ENCODE data around the gene ITGB3. TPM values are rescaled to one million over a fixed set of nuclear protein-coding genes. Genes with fewer than 3 reads are reported as not detected.

ITGB3 gene
- total RNA-seq, 2 donors from 2014 or later = 0.39 TPM; not detected in 1

GRCh38 chr17:47242648-47243047 lies 11.0 kb upstream of the ITGB3 start:
- Mint-ChIP-seq H3K27ac (no peak overlapping the region), H3K4me1 (ENCODE audit: low read depth in 2 of 2) (peaks cover 13 to 15% of the 10 kb centered on the region in 2 donors), H3K27me3 (peaks cover 15 to 27% of the 10 kb centered on the region in 2 donors), H3K4me3 (no peak overlapping the region), H3K9me3 (no peaks in the 10 kb centered on the region), H3K36me3 (no peaks in the 10 kb centered on the region)
- no peak for DNase-seq (ENCODE audit: low spot score)
- ATAC-seq = no peak

GRCh38 chr17:47243737-47244598 lies 9.7 kb upstream of the ITGB3 start:
- Mint-ChIP-seq H3K4me1 (ENCODE audit: low read depth in 2 of 2) (peaks cover 13 to 15% of the 10 kb centered on the region in 2 donors), H3K9me3 (no peaks in the 10 kb centered on the region), H3K27ac (no peak overlapping the region), H3K4me3 (no peak overlapping the region), H3K27me3 (peaks cover 19 to 27% of the 10 kb centered on the region in 2 donors), H3K36me3 (no peaks in the 10 kb centered on the region)
- ATAC-seq = no peak
- no peak for DNase-seq (ENCODE audit: low spot score)

- DNase-seq (ENCODE audit: low spot score) = no peak
- no peak overlapping the region for H3K27ac Mint-ChIP-seq
- H3K36me3 Mint-ChIP-seq = no peaks in the 10 kb centered on the region
- peaks cover 19 to 27% of the 10 kb centered on the region in 2 donors for H3K27me3 Mint-ChIP-seq
- H3K4me1 Mint-ChIP-seq (ENCODE audit: low read depth in 2 of 2) = peaks cover 8 to 9% of the 10 kb centered on the region in 2 donors
- no peak overlapping the region for H3K4me3 Mint-ChIP-seq
- H3K9me3 Mint-ChIP-seq = no peaks in the 10 kb centered on the region
- ATAC-seq = no peak
Observed at GRCh38 chr17:47244697-47245096, 8.9 kb upstream of the ITGB3 start.

DNA sequence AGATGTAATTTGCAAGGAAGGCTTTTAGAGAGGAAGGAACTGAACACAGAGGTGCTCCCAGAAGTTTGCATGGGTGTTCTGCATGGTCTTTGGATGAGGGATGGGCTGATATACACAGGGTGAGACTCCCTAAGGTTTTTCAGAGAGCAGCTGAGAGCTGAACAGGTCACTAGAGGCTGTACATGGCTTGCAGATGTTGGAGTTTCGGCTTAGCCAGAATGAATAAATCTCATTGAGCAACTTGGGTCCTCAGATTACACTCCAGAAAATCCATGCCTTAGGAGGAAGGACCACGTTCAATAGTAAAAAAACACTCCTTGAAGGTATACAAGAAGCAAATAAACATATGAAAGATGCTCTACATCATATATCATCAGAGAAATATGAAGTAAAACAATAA lies 7.5 kb upstream of the ITGB3 start:
- Mint-ChIP-seq H3K27ac (no peak overlapping the region), H3K9me3 (no peaks in the 10 kb centered on the region), H3K36me3 (no peaks in the 10 kb centered on the region), H3K4me3 (no peak overlapping the region), H3K27me3 (peaks cover 21 to 33% of the 10 kb centered on the region in 2 donors), H3K4me1 (ENCODE audit: low read depth in 2 of 2) (no peaks in the 10 kb centered on the region)
- no peak for DNase-seq (ENCODE audit: low spot score)
- no peak for ATAC-seq

DNA sequence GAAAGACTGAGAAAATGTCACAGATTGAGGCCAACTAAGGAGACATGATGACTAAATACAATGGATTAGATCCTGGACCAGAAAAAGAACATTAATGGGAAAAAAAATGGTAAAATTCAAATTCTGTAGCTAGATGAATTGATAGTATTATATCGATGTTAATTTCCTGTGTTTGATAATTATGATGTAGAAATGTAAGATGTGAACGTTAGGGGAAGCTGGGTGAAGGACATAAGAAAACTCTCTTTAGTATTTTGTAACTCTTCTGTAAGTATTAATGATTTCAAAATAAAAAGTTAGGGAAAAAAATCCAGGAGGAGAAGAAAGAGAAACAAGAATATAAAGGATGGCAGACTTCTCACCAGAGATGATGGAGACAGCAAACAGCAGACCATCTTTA lies 2.8 kb upstream of the ITGB3 start:
- no peak overlapping the region for H3K27ac Mint-ChIP-seq
- DNase-seq (ENCODE audit: low spot score) = no peak
- no peaks in the 10 kb centered on the region for H3K36me3 Mint-ChIP-seq
- H3K9me3 Mint-ChIP-seq = no peaks in the 10 kb centered on the region
- H3K4me3 Mint-ChIP-seq = no peak overlapping the region
- peaks cover 34 to 39% of the 10 kb centered on the region in 2 donors for H3K27me3 Mint-ChIP-seq
- H3K4me1 Mint-ChIP-seq (ENCODE audit: low read depth in 2 of 2) = peaks cover 6 to 9% of the 10 kb centered on the region in 2 donors
- no peak for ATAC-seq

GRCh38 chr17:47251421-47251940 lies 2.1 kb upstream of the ITGB3 start:
- DNase-seq (ENCODE audit: low spot score) = no peak
- Mint-ChIP-seq H3K27me3 (peaks cover 34 to 39% of the 10 kb centered on the region in 2 donors), H3K27ac (no peak overlapping the region), H3K9me3 (no peaks in the 10 kb centered on the region), H3K36me3 (no peaks in the 10 kb centered on the region), H3K4me1 (ENCODE audit: low read depth in 2 of 2) (peaks cover 6 to 11% of the 10 kb centered on the region in 2 donors), H3K4me3 (no peak overlapping the region)
- no peak for ATAC-seq

- no peaks in the 10 kb centered on the region for H3K9me3 Mint-ChIP-seq
- H3K4me3 Mint-ChIP-seq = peak overlapping the region; percentile 74
- ATAC-seq = no peak
- H3K27ac Mint-ChIP-seq = no peak overlapping the region
- DNase-seq (ENCODE audit: low spot score) = no peak
- peaks cover 6 to 11% of the 10 kb centered on the region in 2 donors for H3K4me1 Mint-ChIP-seq (ENCODE audit: low read depth in 2 of 2)
- no peaks in the 10 kb centered on the region for H3K36me3 Mint-ChIP-seq
- H3K27me3 Mint-ChIP-seq = peaks cover 38 to 42% of the 10 kb centered on the region in 2 donors
Observed at GRCh38 chr17:47252209-47252608, 1.4 kb upstream of the ITGB3 start.

DNA sequence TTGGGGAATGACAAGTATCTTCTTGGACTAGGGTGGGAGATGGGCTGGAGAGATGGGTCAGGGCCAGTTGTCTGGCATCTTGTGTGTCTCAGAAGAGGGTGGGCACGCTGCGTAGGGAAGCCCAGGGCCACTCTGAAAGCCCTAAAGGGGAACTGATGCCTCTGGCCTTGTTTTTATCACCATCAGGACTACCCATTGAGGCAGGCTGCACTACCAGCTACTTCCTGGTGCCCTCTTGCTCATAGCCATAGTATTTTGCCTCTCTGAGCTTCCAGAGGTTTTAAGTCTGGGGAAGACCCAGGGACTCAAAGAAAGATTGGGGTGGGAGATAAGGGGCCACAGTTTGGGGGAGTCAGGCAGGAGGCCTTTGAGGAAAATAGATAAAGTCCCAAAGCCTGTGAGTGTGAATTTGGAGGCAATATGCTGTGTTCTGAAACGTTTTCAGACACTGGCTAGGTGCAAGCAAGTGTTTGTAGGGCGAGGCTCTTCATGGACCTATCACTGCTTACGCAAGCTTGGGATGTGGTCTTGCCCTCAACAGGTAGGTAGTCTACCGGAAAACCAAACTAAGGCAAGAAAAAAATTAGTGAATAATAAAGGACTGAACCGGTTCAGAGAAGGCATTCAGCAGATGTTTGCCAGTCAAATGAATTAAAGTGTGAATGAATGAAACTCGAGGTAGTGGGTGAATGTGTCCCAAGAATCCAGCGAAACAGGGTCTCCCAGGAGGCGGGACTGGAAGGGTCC lies 688 bp upstream of the ITGB3 start:
- ATAC-seq (no peak), DNase-seq (ENCODE audit: low spot score) (no peak)
- Mint-ChIP-seq H3K4me3 (peak overlapping the region; percentile 74), H3K9me3 (no peaks in the 10 kb centered on the region), H3K4me1 (ENCODE audit: low read depth in 2 of 2) (peaks cover 13 to 16% of the 10 kb centered on the region in 2 donors), H3K27me3 (peaks cover 45 to 50% of the 10 kb centered on the region in 2 donors), H3K27ac (no peak overlapping the region), H3K36me3 (no peaks in the 10 kb centered on the region)

DNA sequence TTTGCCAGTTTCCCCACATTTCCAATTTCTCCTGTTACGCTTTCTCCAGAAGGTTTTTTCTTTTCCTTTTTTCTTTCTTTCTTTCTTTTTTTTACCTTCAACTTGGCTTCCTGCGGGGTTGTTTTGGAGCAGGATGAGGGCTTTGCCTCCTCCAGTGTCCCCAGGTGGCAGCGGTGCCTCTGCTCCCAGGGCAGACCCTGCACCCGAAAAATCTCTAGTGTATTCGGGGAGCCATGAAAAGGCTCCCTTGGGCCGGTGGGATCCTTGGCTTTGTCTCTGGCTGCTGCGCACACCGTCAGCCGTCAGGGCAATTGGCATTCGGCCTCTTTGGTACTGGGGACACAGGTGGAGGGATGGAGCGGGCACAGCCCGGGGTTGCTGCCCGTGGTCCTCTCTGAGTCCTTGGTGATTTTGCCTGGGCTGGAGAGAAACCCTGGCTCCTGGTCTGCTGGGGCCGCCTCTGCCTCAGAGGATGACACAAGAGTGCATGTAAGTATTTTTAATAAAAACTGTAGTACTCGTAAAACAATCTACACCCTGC lies 846 bp downstream of the ITGB3 start:
- no peaks in the 10 kb centered on the region for H3K36me3 Mint-ChIP-seq
- peaks cover 48 to 60% of the 10 kb centered on the region in 2 donors for H3K27me3 Mint-ChIP-seq
- H3K27ac Mint-ChIP-seq = no peak overlapping the region
- H3K4me1 Mint-ChIP-seq (ENCODE audit: low read depth in 2 of 2) = peaks cover 19 to 21% of the 10 kb centered on the region in 2 donors
- no peak for DNase-seq (ENCODE audit: low spot score)
- ATAC-seq = no peak
- peak overlapping the region; percentile 89 for H3K4me3 Mint-ChIP-seq
- no peaks in the 10 kb centered on the region for H3K9me3 Mint-ChIP-seq

DNA sequence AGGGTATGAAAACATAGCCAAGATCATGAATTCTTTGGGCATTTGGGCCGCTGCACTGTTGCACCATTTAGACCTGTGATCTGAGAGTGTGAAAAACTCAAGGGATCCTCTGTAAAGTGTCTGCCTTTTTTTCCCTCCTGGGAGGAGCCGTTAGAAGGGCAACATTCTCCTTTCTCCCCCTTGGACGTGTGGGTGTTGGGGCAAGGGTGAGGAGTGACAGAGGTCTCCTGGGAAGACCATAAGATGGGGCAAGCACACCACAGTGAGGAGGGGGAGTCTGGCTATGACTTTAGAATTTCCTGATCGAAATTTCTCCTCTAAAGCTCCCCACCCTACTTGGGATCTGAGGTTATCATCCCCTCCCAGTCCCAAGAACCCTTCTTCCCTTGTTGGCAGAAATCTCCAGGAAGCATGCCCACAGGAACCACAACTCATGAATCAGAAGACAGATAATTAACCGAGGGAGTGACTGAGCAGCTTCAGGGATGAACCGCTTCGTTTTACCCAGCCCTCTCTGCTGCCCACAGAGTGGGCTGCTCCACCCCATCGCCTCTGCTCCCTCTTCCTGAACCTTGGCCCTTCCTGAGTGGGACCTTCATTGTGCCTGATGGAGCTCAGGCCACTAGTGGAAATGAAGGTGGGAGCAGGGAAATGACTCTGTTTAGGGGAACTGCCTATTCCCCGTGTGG lies 4.2 kb downstream of the ITGB3 start:
- Mint-ChIP-seq H3K27ac (no peak overlapping the region), H3K9me3 (no peaks in the 10 kb centered on the region), H3K4me1 (ENCODE audit: low read depth in 2 of 2) (peaks cover 19 to 21% of the 10 kb centered on the region in 2 donors), H3K4me3 (no peak overlapping the region), H3K27me3 (peaks cover 39 to 42% of the 10 kb centered on the region in 2 donors), H3K36me3 (no peaks in the 10 kb centered on the region)
- no peak for ATAC-seq
- DNase-seq (ENCODE audit: low spot score) = no peak

- Mint-ChIP-seq H3K27ac (no peak overlapping the region), H3K4me3 (no peak overlapping the region), H3K36me3 (no peaks in the 10 kb centered on the region), H3K4me1 (ENCODE audit: low read depth in 2 of 2) (peaks cover 7 to 12% of the 10 kb centered on the region in 2 donors), H3K27me3 (peaks cover 14 to 23% of the 10 kb centered on the region in 2 donors), H3K9me3 (no peaks in the 10 kb centered on the region)
- no peak for ATAC-seq
- no peak for DNase-seq (ENCODE audit: low spot score)
Observed at GRCh38 chr17:47262586-47262985, 9.0 kb downstream of the ITGB3 start.

DNA sequence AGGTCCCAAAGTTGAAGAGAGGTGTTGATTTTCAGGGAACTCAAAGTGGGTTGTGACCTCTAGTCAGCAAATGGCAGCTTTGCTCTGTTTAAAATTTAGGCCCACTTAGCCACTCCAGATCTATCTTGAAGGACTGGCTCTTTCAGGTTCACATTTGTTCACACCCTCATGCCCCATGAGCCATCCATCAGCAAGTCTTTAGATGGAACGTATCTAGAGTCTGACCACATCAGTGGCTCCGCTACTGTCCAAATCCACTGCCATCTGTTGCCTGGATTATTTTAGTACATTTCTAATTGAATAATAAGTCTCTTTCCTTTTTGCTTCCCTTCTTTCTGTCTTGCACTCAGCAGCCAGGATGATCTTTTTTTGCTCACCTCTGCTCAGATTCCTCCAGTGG lies 10.5 kb downstream of the ITGB3 start:
- no peaks in the 10 kb centered on the region for H3K36me3 Mint-ChIP-seq
- DNase-seq (ENCODE audit: low spot score) (no peak), ATAC-seq (no peak)
- H3K27me3 Mint-ChIP-seq = peaks cover 0 to 13% of the 10 kb centered on the region in 2 donors
- no peaks in the 10 kb centered on the region for H3K4me1 Mint-ChIP-seq (ENCODE audit: low read depth in 2 of 2)
- H3K27ac Mint-ChIP-seq = no peak overlapping the region
- H3K4me3 Mint-ChIP-seq = no peak overlapping the region
- no peaks in the 10 kb centered on the region for H3K9me3 Mint-ChIP-seq

DNA sequence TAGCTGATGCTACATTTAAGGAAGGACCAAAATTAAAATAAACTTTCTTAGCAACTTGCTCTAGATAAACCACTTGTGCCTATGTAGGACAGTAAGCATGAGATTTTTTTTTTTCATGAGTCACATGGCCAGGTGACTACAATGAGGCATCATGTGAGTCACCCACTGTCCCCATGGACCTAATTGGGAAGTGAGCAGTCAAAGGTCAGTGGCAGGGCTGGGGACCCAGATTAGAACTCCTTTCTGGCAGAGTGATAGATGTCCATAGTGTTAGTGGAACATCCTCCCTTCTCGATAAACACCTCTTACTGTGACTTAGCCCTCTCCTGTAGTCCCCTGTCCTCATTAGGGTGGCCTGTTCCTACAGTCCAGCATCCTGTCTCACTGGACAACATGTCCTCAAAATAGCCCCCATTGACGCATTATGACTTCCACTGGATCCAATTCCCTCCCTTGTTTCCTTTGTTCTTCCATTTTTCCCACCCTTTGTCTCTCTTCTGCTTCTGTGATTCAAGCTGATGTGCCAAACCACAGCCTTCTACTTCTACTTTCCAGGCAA lies 12.4 kb downstream of the ITGB3 start:
- Mint-ChIP-seq H3K36me3 (peaks cover 5% of the 10 kb centered on the region), H3K27ac (no peak overlapping the region)
- no peak for DNase-seq (ENCODE audit: low spot score)

More for the DNA sequence above, 12.4 kb downstream of the ITGB3 start:
- H3K9me3 Mint-ChIP-seq = no peaks in the 10 kb centered on the region
- H3K4me3 Mint-ChIP-seq = no peak overlapping the region
- ATAC-seq = peak in 1 of 2 donors; percentile 15
- no peaks in the 10 kb centered on the region for H3K4me1 Mint-ChIP-seq (ENCODE audit: low read depth in 2 of 2)
- H3K27me3 Mint-ChIP-seq = peaks cover 0 to 12% of the 10 kb centered on the region in 2 donors

Data from natural killer cell treated with Interleukin-12 subunit alpha and Interleukin-12 subunit beta and Interleukin-15 and Interleukin-18, amount 100 ng/mL, for 72 hours (primary cell).